ENCODE results near the gene PCDHGB3.
"Not testable (repeated sequence)": the region's sequence is repeated elsewhere in the genome, so short reads cannot be mapped to it uniquely, and the experiment has no call there.

Gene PCDHGB3

GRCh38 chr5:141369994-141370848 is at the start of gene PCDHGB3:
TSS of gene PCDHGB3 (plus strand) at chr5:141370242. CDS start at chr5:141370395, 153 bp downstream.
- DNase-seq: peak; percentile 69

- no peak for DNase-seq
Measured at GRCh38 chr5:141322261-141322660, 47.8 kb upstream of the PCDHGB3 start.

DNA sequence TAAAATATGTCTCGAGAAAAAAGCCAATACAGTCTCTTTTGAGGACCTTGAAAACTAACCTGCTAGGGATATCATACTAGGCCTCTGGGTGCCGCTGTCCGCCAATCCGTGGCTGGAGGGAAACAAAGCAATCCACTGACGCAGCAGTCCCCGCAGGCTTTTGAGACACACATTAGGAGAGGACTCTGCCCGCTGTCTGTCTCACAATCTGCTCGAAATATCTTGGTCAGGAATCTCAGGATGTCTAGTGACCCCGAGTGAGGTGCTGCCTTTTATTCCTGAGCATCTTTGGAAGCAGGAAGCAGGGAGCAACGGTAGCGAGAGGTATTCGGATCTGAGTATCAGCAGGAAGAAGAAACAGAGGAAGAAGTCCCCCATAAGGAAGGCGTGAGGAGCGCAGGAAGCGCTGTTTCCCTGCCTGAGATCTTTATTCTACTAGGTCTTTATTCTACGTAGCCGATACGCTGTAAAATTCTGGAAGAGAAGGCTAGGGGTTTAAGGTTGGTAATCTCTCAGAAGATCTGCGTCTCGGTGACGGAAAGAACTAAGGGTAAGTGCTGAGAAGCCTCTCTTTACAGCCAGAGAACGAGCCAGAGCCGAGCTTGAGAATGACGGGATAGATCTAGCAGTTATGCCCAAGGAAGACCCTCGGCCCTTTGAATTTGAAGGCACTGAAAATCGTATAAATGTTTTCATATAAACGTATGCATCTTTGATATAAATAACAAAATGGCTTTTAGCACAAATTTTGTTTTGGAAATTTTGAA is 43.8 kb upstream of the PCDHGB3 start:
- peak; percentile 74 for DNase-seq

- DNase-seq: no peak
Measured at GRCh38 chr5:141328231-141328630, 41.8 kb upstream of the PCDHGB3 start.

GRCh38 chr5:141330299-141331080 is 39.6 kb upstream of the PCDHGB3 start, which contains the start of gene PCDHGA1:
TSS of gene PCDHGA1 (plus strand) at chr5:141330514.
- peak; percentile 35 for DNase-seq

DNA sequence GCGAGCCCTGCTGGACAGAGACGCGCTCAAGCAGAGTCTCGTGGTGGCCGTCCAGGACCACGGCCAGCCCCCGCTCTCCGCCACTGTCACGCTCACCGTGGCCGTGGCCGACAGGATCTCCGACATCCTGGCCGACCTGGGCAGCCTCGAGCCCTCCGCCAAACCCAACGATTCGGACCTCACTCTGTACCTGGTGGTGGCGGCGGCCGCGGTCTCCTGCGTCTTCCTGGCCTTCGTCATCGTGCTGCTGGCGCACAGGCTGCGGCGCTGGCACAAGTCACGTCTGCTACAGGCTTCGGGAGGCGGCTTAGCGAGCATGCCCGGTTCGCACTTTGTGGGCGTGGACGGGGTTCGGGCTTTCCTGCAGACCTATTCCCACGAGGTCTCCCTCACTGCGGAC is 37.5 kb upstream of the PCDHGB3 start:
- not testable (repeated sequence) for DNase-seq

- peak; percentile 56 for DNase-seq
Measured at GRCh38 chr5:141338538-141339306, 31.3 kb upstream of the PCDHGB3 start, which contains the start of gene PCDHGA2. TSS of gene PCDHGA2 (plus strand) at chr5:141338760.

DNA sequence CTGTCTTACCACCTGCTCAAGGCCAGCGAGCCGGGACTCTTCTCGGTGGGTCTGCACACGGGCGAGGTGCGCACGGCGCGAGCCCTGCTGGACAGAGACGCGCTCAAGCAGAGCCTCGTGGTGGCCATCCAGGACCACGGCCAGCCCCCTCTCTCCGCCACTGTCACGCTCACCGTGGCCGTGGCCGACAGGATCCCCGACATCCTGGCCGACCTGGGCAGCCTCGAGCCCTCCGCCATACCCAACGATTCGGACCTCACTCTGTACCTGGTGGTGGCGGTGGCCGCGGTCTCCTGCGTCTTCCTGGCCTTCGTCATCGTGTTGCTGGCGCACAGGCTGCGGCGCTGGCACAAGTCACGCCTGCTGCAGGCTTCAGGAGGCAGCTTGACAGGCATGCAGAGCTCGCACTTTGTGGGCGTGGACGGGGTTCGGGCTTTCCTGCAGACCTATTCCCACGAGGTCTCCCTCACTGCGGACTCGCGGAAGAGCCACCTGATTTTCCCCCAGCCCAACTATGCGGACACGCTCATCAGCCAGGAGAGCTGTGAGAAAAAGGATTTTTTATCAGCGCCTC is 29.2 kb upstream of the PCDHGB3 start:
- not testable (repeated sequence) for DNase-seq

DNA sequence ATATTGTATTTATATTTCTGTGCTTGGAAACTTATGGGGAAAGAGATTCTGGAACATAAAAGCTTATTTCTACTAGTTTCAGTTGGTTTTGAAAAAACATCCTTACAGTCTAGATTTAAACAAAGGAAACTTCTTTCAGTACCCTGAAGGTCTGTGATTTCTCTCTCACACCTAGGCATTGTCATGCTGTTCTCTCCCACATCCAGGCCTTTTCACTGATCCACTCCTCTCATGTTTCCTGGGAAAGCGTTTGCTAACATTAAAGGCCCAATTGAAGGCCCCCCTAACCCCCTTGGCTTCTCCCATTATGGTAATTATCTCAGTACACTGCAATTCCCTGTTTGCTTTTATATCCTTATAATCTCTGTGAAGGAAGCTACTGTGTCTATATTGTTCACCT is 27.3 kb upstream of the PCDHGB3 start:
- DNase-seq: no peak

GRCh38 chr5:141343242-141343952 is 26.6 kb upstream of the PCDHGB3 start, which contains the start of gene PCDHGA3:
TSS of gene PCDHGA3 (plus strand) at chr5:141343829. CDS start at chr5:141344034, 205 bp downstream.
- DNase-seq: peak; percentile 60

GRCh38 chr5:141343953-141344463 is 26.0 kb upstream of the PCDHGB3 start:
- no peak for DNase-seq

- no peak for DNase-seq
Measured at GRCh38 chr5:141345327-141345726, 24.7 kb upstream of the PCDHGB3 start.

- not testable (repeated sequence) for DNase-seq
Measured at GRCh38 chr5:141346017-141346416, 24.0 kb upstream of the PCDHGB3 start.

DNA sequence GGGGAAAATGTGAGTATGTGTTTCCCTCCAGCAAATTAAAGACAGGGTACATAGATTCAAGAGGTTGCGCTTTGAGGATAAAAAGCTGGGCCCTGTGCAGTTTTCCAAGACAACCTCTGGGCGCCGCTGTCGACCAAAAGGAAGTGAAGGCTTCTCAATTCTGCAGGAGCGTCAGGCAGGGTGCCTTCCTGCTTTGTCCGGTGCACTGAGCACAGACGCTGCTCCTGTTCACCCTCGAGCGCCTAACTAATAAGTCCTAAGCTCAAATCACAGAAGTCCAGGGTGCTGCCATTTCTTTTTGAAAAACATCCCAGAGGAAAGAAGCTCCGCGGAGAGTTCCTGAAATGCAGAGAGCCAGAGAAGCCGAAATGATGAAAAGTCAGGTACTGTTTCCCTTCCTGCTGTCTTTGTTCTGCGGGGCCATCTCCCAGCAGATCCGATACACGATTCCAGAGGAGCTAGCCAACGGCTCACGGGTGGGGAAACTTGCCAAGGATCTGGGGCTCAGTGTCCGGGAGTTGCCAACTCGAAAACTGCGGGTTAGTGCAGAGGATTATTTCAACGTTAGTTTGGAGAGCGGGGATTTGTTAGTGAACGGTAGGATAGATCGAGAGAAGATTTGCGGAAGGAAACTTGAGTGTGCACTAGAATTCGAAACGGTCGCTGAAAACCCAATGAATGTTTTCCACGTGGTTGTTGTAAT is 20.0 kb upstream of the PCDHGB3 start, which contains the start of gene PCDHGB1:
Gene PCDHGB1, plus strand, starts transcription at position 183 of the 703 bp plus-strand sequence. Its CDS starts 162 bp downstream, at position 345.
- DNase-seq: peak; percentile 53

- DNase-seq: no peak
Measured at GRCh38 chr5:141351591-141351990, 18.5 kb upstream of the PCDHGB3 start.

DNA sequence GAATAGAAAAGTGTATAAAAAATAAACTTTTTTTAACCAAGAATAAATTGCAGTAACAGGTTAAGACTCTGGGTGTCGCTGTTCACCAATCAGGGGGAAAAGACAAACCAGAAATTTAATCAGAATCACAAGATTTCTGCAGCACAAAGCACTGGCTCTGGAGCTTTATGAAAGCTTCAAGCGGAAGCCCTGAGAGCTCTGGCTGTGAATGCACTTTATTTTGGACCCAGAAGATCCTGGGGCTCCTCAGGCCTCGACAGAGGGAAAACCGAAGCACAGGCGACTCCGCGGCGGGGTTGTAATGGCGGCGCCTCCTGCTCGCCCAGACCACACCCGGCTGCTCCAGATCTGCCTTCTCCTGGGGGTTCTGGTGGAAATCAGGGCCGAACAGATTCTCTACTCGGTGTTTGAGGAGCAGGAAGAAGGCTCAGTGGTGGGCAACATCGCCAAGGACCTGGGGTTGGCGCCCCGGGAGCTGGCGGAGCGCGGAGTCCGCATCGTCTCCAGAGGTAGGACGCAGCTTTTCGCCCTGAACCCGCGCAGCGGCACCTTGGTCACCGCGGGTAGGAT is 15.1 kb upstream of the PCDHGB3 start, which contains the start of gene PCDHGA4:
Gene PCDHGA4, plus strand, starts transcription at position 122 of the 570 bp plus-strand sequence. Its CDS starts 87 bp downstream, at position 209.
- no peak for DNase-seq

GRCh38 chr5:141355641-141356040 is 14.4 kb upstream of the PCDHGB3 start:
- DNase-seq: no peak

DNA sequence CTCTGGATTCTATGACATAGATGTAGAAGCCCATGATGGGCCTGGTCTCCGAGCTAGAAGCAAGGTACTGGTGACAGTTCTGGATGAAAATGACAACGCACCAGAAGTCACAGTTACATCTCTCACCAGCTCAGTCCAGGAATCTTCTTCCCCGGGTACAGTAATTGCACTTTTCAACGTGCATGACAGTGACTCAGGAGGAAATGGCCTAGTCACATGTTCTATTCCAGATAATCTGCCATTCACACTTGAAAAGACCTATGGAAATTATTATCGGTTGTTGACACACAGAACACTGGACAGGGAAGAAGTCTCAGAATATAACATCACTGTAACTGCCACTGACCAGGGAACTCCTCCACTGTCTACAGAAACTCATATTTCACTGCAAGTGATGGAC is 13.9 kb upstream of the PCDHGB3 start:
- no peak for DNase-seq

DNA sequence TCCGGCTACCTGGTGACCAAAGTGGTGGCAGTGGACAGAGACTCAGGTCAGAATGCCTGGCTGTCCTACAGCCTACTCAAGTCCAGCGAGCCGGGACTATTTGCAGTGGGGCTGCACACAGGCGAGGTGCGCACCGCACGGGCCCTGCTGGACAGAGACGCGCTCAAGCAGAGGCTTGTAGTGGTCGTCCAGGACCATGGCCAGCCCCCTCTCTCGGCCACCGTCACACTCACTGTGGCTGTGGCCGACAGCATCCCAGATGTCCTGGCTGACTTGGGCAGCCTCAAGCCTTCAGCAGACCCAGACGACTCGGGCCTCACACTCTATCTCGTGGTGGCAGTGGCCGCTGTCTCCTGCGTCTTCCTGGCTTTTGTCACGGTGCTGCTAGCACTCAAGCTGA is 13.1 kb upstream of the PCDHGB3 start:
- no peak for DNase-seq

Measured in fibroblast of skin of right biceps (primary cell).